H1 (cell line): ENCODE results near the gene USP7. TPM values are rescaled to one million over a fixed set of nuclear protein-coding genes. Genes with fewer than 3 reads are reported as not detected.
A peak's percentile ranks its signal among the peaks of the same experiment; 100 is the strongest.

ENCODE experiments used
- CTCF ChIA-PET: fragments of 300-600 bp; sonication (Branson Sonifier 250); formaldehyde crosslinking; loops from one replicate; lab custom pipeline; 2021; ENCODE audit not compliant: partially characterized antibody; lab: Charles Lee
- POLR2A ChIA-PET: fragments of 300-600 bp; sonication (Branson Sonifier 250); formaldehyde crosslinking; loops from one replicate; lab custom pipeline; 2021; ENCODE audit warnings: inconsistent platforms; ENCODE audit not compliant: partially characterized antibody; lab: Charles Lee
- DNase-seq, 2 experiments: peaks; one replicate each; pipeline versions ENCODE4 v3.0.0 to v3.0.0-alpha.2; 2010 to 2022; ENCODE audit warnings: low spot score in 2 of 2, low read depth in 1 of 2, mixed read lengths in 1 of 2
- FAIRE-seq: peaks from 2 replicates; lab custom pipeline; 2011; peaks lifted over from hg19 to GRCh38; lab: Jason Lieb, UNC
- H2AFZ ChIP-seq: 2 replicates; pipeline ENCODE4 v1.8.1; 2012; ENCODE audit warnings: low read length, inconsistent platforms
- H2AK5ac ChIP-seq: 2 replicates; pipeline ENCODE4 v1.6.1; 2013; ENCODE audit warnings: low read depth, low read length
- H2BK120ac ChIP-seq: replicated peaks from 2 replicates; pipeline ENCODE3; 2013; ENCODE audit warnings: low read depth, low read length, inconsistent platforms
- H2BK12ac ChIP-seq: 2 replicates; pipeline ENCODE4 v1.6.1; 2013; ENCODE audit warnings: low read depth, low read length
- H2BK15ac ChIP-seq: 2 replicates; pipeline ENCODE4 v1.6.1; 2013; ENCODE audit warnings: low read length
- H2BK20ac ChIP-seq: 2 replicates; pipeline ENCODE4 v1.6.1; 2013; ENCODE audit warnings: low read length
- H2BK5ac ChIP-seq: 2 replicates; pipeline ENCODE4 v1.6.1; 2013; ENCODE audit warnings: low read depth, low read length
- H3K14ac ChIP-seq: 2 replicates; pipeline ENCODE4 v1.6.1; 2013; ENCODE audit warnings: inconsistent platforms; ENCODE audit not compliant: insufficient read length
- H3K18ac ChIP-seq: 2 replicates; pipeline ENCODE4 v1.6.1; 2013; ENCODE audit warnings: low read length; ENCODE audit errors: extremely low read depth
- H3K23ac ChIP-seq: 2 replicates; pipeline ENCODE4 v1.6.1; 2013; ENCODE audit warnings: inconsistent platforms; ENCODE audit not compliant: insufficient read length
- H3K23me2 ChIP-seq: 2 replicates; pipeline ENCODE4 v1.6.1; 2013; ENCODE audit warnings: low read depth, low read length
- H3K27ac ChIP-seq: 2 replicates; pipeline ENCODE4 v1.6.1; 2011; ENCODE audit warnings: low read depth, low read length, inconsistent platforms
- H3K27me3 ChIP-seq, 4 experiments: replicated peaks in 1 of 4; 1 replicate in 1 of 4; 2 replicates in 3 of 4; pipeline versions ENCODE4 v1.6.1 to v1.8.1; 2011 to 2013; ENCODE audit warnings: low read length in 3 of 4, mild to moderate bottlenecking in 3 of 4, inconsistent platforms in 2 of 4, mixed read lengths in 2 of 4, moderate library complexity in 1 of 4; ENCODE audit not compliant: control insufficient read depth in 3 of 4, insufficient read depth in 3 of 4; ENCODE audit errors: extremely low read depth in 1 of 4
- H3K36me3 ChIP-seq, 4 experiments: 2 replicates each; pipeline versions ENCODE4 v1.6.1 to v1.8.1; 2011 to 2013; ENCODE audit warnings: mild to moderate bottlenecking in 4 of 4, low read length in 3 of 4, moderate library complexity in 2 of 4, control low read depth in 1 of 4, inconsistent platforms in 1 of 4; ENCODE audit not compliant: insufficient read depth in 4 of 4, control insufficient read depth in 2 of 4
- H3K4ac ChIP-seq: replicated peaks from 2 replicates; pipeline ENCODE3; 2013; ENCODE audit warnings: low read length, low read depth, mixed read lengths, inconsistent platforms; ENCODE audit not compliant: insufficient read length
- H3K4me1 ChIP-seq, 4 experiments: replicated peaks in 1 of 4; 1 replicate in 1 of 4; 2 replicates in 3 of 4; pipeline versions ENCODE4 v1.6.1 to v1.8.1; 2011 to 2013; ENCODE audit warnings: low read length in 3 of 4, inconsistent platforms in 2 of 4, mixed read lengths in 1 of 4; ENCODE audit not compliant: insufficient read depth in 4 of 4, control insufficient read depth in 3 of 4
- H3K4me2 ChIP-seq, 2 experiments: 2 replicates each; pipeline versions ENCODE4 v1.6.1 to v1.8.1; 2011 to 2013; ENCODE audit warnings: low read depth in 2 of 2, low read length in 2 of 2, control low read depth in 1 of 2, inconsistent platforms in 1 of 2, mild to moderate bottlenecking in 1 of 2; ENCODE audit not compliant: insufficient read depth in 1 of 2
- H3K4me3 ChIP-seq, 4 experiments: fragments of 200-600, 300-600 bp in 1 of 4; sonication (generic), shearing (Covaris generic), sonication (Bioruptor Twin) in 1 of 4; 2 replicates each; pipeline versions ENCODE4 v1.5.1 to v1.8.1; 2011 to 2016; ENCODE audit warnings: low read length in 4 of 4, low read depth in 3 of 4, control low read depth in 2 of 4, inconsistent platforms in 2 of 4, mild to moderate bottlenecking in 2 of 4, mixed read lengths in 1 of 4, moderate library complexity in 1 of 4; ENCODE audit not compliant: insufficient read depth in 2 of 4; ENCODE audit errors: extremely low read depth in 1 of 4
- H3K56ac ChIP-seq: replicated peaks from 2 replicates; pipeline ENCODE3; 2013; ENCODE audit warnings: low read depth, mild to moderate bottlenecking, mixed read lengths, low read length, inconsistent platforms; ENCODE audit not compliant: insufficient read length
- H3K79me1 ChIP-seq: 2 replicates; pipeline ENCODE4 v1.6.1; 2013; ENCODE audit warnings: low read depth, low read length, control low read depth
- H3K79me2 ChIP-seq, 2 experiments: 2 replicates each; pipeline versions ENCODE4 v1.6.1 to v1.8.1; 2012 to 2013; ENCODE audit warnings: low read length in 2 of 2, mild to moderate bottlenecking in 2 of 2, inconsistent platforms in 1 of 2; ENCODE audit not compliant: insufficient read depth in 2 of 2, control insufficient read depth in 1 of 2
- H3K9ac ChIP-seq, 4 experiments: replicated peaks in 1 of 4; 1 replicate in 1 of 4; 2 replicates in 3 of 4; pipeline versions ENCODE4 v1.6.1 to v1.8.1; 2011 to 2013; ENCODE audit warnings: low read depth in 3 of 4, low read length in 3 of 4, control low read depth in 2 of 4, mild to moderate bottlenecking in 2 of 4, moderate library complexity in 2 of 4, inconsistent platforms in 1 of 4; ENCODE audit errors: extremely low read depth in 1 of 4
- H3K9me3 ChIP-seq, 2 experiments: 2 replicates each; pipeline versions ENCODE4 v1.6.1 to v1.8.1; 2012 to 2013; ENCODE audit warnings: mild to moderate bottlenecking in 2 of 2, moderate library complexity in 2 of 2, control low read depth in 1 of 2, inconsistent platforms in 1 of 2, low read depth in 1 of 2, low read length in 1 of 2, mixed read lengths in 1 of 2; ENCODE audit not compliant: insufficient read depth in 2 of 2
- H4K20me1 ChIP-seq, 2 experiments: replicated peaks in 1 of 2; 2 replicates each; pipeline versions ENCODE3 to v1.8.1; 2011 to 2013; ENCODE audit warnings: inconsistent platforms in 2 of 2, low read length in 2 of 2, mild to moderate bottlenecking in 1 of 2; ENCODE audit not compliant: insufficient read depth in 2 of 2, control insufficient read depth in 1 of 2
- H4K5ac ChIP-seq: 2 replicates; pipeline ENCODE4 v1.6.1; 2013; ENCODE audit warnings: low read length, low read depth, mixed read lengths, inconsistent platforms; ENCODE audit not compliant: insufficient read length
- H4K8ac ChIP-seq: 2 replicates; pipeline ENCODE4 v1.8.0; 2013; ENCODE audit warnings: mild to moderate bottlenecking, moderate library complexity, low read length, inconsistent platforms; ENCODE audit not compliant: insufficient read depth; ENCODE audit errors: extremely low read depth
- H4K91ac ChIP-seq: replicated peaks from 2 replicates; pipeline ENCODE3; 2013; ENCODE audit warnings: low read length, mixed read lengths, inconsistent platforms; ENCODE audit not compliant: insufficient read length
- CEBPB ChIP-seq: IDR thresholded peaks from 2 replicates; pipeline ENCODE4 v1.6.1; 2012; ENCODE audit warnings: low read depth, low read length
- SIX5 ChIP-seq: IDR thresholded peaks from 2 replicates; pipeline ENCODE4 v1.6.1; 2011; ENCODE audit warnings: mild to moderate bottlenecking, low read depth, low read length
- WGBS, 2 experiments: shearing (Covaris generic) in 1 of 2; methylation state at CpG; one replicate each; pipeline versions ENCODE4 v1.1.6 to v1.1.7; 2013 to 2015; ENCODE audit warnings: low lambda C conversion rate in 2 of 2, mixed read lengths in 2 of 2, inconsistent platforms in 1 of 2, low coverage in 1 of 2, missing lambda C conversion rate in 1 of 2; ENCODE audit not compliant: insufficient replicate concordance in 2 of 2, insufficient coverage in 1 of 2, insufficient read length in 1 of 2; ENCODE audit errors: extremely low coverage in 1 of 2, missing lambda C conversion rate in 1 of 2; 5-methylcytosine and 5-hydroxymethylcytosine counted together
- polyA plus RNA-seq, 7 experiments: library from polyadenylated mRNA; depleted of rRNA in 3 of 7; stranded (reverse) in 5 of 7; unstranded in 2 of 7; fragments of >200 nt in 5 of 7; fragments of 200-250 nt in 2 of 7; gene quantifications; 1 replicate in 5 of 7; 2 replicates in 1 of 7; 4 replicates in 1 of 7; pipeline versions ENCODE4 v1.2.1 to v1.2.3, GENCODE V29; 2011 to 2013; ENCODE audit warnings: missing spikeins in 2 of 7, mixed read lengths in 2 of 7
- total RNA-seq: library from RNA; stranded (reverse); fragmentation: NEBNext Ultra II Directional; extraction: Animal tissue kit (Norgen Biotek cat#: 25700); gene quantifications from 2 replicates; pipeline ENCODE4 v1.2.1, GENCODE V29; 2021

The USP7 gene
- total and polyA plus RNA-seq, 2 of the 8 experiments (the other 6 are each of a cell fraction or from before 2014, with no cell fraction given): 21.3 to 211 TPM

DNA sequence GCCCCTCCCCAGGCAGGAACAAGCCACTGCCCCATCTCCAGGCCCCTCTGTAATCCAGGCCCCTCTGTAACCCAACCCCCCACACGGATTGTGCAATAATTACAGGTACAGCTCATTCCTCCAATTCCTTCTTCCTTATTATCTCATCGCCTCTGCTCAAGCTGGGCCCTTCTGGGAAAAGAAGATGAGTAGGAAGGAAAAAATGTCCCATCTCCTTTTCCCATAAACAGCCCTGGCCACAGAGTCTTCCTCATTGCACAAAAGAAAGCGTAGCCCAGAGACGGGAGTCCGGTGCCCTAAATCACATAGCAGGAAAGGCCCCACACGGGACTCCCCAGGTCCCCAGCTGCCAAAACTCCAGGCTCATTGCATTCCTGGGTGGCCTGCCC lies 85.2 kb downstream of the USP7 start:
- H2BK120ac ChIP-seq: no peak overlapping the region
- H3K9ac ChIP-seq: no peak overlapping the region
- DNase-seq: no peak
- H3K4ac ChIP-seq: no peak overlapping the region
- H4K8ac ChIP-seq: no peak overlapping the region
- ChIA-PET POLR2A (interaction anchor here (0.8 to 29.1 kb wide), 2 partner anchors 20 to 28 kb away, joined by 4 to 456 read pairs; partner anchors contain the start of gene CARHSP1), CTCF (interaction anchor here (0.6 to 7.2 kb wide), 10 partner anchors 8 to 391 kb away, joined by 3 to 52 read pairs (median 4); partner anchors contain the start of genes CARHSP1, PMM2 and TMEM186)
- no peak overlapping the region; the same call in 1 of the 2 replicates for H3K18ac ChIP-seq
- H3K79me2 ChIP-seq: no peaks in the 10 kb centered on the region
- peak overlapping the region; percentile 16; the same call in 1 of the 2 replicates for H2BK15ac ChIP-seq
- H3K23me2 ChIP-seq: no peaks in the 10 kb centered on the region; the same call in 1 of the 2 replicates
- H2BK5ac ChIP-seq: peak overlapping the region; percentile 68; the same call in 1 of the 2 replicates
- no peaks in the 10 kb centered on the region for H4K20me1 ChIP-seq
- H2AK5ac ChIP-seq: no peak overlapping the region
- no peak overlapping the region for H4K5ac ChIP-seq
- H3K9me3 ChIP-seq: no peaks in the 10 kb centered on the region
- H3K79me1 ChIP-seq: no peaks in the 10 kb centered on the region
- no peak overlapping the region for H2AFZ ChIP-seq
- FAIRE-seq: no peak
- no peak overlapping the region for H3K27ac ChIP-seq
- peaks cover 3 to 9% (median 8%) of the 10 kb centered on the region in 4 experiments for H3K4me1 ChIP-seq
- H3K27me3 ChIP-seq: no peaks in the 10 kb centered on the region
- H3K4me3 ChIP-seq: no peak overlapping the region
- TF ChIP-seq SIX5 (no peak), CEBPB (peak; percentile 97)
- 0 out of 4 replicates have a peak overlapping the region, but pooled peaks of 1 of the 2 experiments have one; percentile 11 for H3K4me2 ChIP-seq
- no peak overlapping the region for H3K23ac ChIP-seq
- H3K14ac ChIP-seq: no peak overlapping the region
- peak overlapping the region; percentile 32; the same call in 1 of the 2 replicates for H2BK20ac ChIP-seq
- H3K56ac ChIP-seq: no peak overlapping the region
- no peak overlapping the region for H2BK12ac ChIP-seq
- H4K91ac ChIP-seq: peak overlapping the region; percentile 95
- WGBS, 2 experiments: 74% methylated on average over 6 of the region's 6 CpGs; no CpG with 5 or more reads in 1 of the 2 experiments
- no peaks in the 10 kb centered on the region for H3K36me3 ChIP-seq
